ENCODE data around the gene GLT1D1. TPM values are rescaled to one million over a fixed set of nuclear protein-coding genes. Genes with fewer than 3 reads are reported as not detected.
A peak's percentile ranks its signal among the peaks of the same experiment; 100 is the strongest.

The GLT1D1 gene
- total and polyA plus RNA-seq, 12 donors: 0.07 to 3.3 (median 0.66) TPM; not detected in 1

DNA sequence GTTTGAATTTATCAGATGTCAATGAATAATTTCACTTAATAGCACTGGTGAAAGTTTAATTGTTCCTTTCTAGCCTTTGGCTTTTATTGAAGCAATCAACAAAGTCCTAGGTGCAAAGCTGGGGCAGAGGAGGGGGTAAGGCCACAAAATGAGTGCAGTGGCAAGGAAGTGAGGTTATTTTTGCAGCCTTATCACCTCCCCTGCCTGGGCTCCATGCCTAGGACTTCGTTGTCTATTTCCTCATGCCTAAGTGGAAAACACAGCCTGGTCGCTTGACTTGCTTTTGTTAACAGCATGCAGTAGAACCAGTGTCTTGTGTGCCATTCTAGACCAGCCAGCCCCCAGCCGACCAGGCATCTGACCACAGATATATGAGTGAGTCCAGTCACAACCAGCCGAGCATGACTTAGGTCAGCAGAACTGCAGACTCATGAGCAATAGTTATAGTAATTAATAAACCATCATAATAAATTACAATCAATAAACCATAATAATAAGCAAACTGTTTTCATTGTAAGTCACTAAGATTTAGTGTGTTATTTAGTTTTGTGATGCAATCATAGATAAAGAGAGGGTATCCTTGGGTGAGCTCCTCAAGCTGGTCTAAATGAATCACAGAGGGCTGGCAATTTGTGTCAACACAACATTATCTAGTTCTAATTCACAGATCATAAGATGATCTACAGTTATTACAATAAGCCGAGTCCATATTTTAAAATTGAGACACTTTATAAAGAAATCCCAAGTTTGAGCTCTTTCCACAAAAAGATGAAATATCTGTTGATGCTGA, 156.8 kb downstream of the GLT1D1 start:
- H3K27ac ChIP-seq: no peak overlapping the region
- H3K9me3 ChIP-seq: peaks cover 0 to 8% (median 0%) of the 10 kb centered on the region in 11 donors
- H3K27me3 ChIP-seq: peaks cover 0 to 8% (median 0%) of the 10 kb centered on the region in 7 donors
- WGBS, 2 donors: 39 to 50% methylated on average over 5 of the region's 5 CpGs
- intact Hi-C loops (cut with DNase I): no loop called here
- H3K36me3 ChIP-seq: no peaks in the 10 kb centered on the region
- no peak overlapping the region for H3K4me3 ChIP-seq
- ATAC-seq: peak in 1 of 8 donors; percentile 72
- TF ChIP-seq, protein P1, sequence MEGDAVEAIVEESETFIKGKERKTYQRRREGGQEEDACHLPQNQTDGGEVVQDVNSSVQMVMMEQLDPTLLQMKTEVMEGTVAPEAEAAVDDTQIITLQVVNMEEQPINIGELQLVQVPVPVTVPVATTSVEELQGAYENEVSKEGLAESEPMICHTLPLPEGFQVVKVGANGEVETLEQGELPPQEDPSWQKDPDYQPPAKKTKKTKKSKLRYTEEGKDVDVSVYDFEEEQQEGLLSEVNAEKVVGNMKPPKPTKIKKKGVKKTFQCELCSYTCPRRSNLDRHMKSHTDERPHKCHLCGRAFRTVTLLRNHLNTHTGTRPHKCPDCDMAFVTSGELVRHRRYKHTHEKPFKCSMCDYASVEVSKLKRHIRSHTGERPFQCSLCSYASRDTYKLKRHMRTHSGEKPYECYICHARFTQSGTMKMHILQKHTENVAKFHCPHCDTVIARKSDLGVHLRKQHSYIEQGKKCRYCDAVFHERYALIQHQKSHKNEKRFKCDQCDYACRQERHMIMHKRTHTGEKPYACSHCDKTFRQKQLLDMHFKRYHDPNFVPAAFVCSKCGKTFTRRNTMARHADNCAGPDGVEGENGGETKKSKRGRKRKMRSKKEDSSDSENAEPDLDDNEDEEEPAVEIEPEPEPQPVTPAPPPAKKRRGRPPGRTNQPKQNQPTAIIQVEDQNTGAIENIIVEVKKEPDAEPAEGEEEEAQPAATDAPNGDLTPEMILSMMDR (IDR thresholded peaks at IDR 0.05): no peak
- no peak for DNase-seq
- H3K4me1 ChIP-seq: no peaks in the 10 kb centered on the region

DNA sequence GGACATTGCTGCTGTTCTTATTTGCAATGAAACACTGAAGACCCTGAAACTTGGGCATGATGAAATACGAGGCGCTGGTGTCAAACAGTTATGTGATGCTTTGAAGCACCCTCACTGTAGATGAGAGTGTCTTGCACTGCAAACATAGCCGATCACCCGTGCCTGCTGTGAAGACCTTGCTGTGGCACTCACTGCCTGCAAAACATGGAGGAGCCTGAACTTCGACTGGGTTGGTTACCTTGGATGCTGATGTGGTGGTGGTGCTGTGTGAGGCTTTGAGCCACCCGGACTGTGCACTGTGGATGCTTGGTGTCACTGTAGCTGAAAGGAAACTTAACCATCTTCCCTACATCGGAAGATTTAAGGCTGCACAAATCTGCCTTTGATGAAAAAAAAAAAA, 162.9 kb downstream of the GLT1D1 start:
- ATAC-seq: no peak
- DNase-seq: no peak
- Histone ChIP-seq H3K9me3 (peaks cover 0 to 39% (median 6%) of the 10 kb centered on the region in 11 donors), H3K27me3 (peaks cover 0 to 9% (median 0%) of the 10 kb centered on the region in 7 donors), H3K36me3 (no peaks in the 10 kb centered on the region), H3K27ac (no peak overlapping the region), H3K4me1 (no peaks in the 10 kb centered on the region), H3K4me3 (no peak overlapping the region)
- intact Hi-C loops (cut with DNase I): no loop called here
- 53 to 68% methylated on average over 7 of the region's 7 CpGs for WGBS, 2 donors
- TF ChIP-seq, protein P1 (IDR thresholded peaks at IDR 0.05): no peak

DNA sequence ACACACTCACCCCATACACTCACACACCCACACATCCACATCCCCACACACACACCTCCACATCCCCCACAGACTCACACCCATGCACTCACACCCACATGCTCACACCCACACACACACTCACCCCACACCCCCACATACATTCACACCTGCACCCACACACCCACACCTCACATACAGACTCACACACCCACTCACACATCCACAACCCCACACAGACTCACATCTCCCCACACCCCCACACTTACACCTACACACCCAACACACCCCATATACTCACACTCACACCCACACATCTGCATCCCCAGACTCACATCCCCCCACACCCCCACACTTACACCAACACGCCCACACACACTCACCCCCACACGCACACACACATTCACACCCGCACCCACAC, 171.8 kb downstream of the GLT1D1 start:
- no peak overlapping the region for H3K4me3 ChIP-seq
- ATAC-seq (peak in 1 of 8 donors; percentile 41), DNase-seq (no peak)
- intact Hi-C loops (cut with DNase I): no loop called here
- no peaks in the 10 kb centered on the region for H3K4me1 ChIP-seq
- H3K27ac ChIP-seq: no peak overlapping the region
- H3K36me3 ChIP-seq: no peaks in the 10 kb centered on the region
- peaks cover 0 to 11% (median 0%) of the 10 kb centered on the region in 7 donors for H3K27me3 ChIP-seq
- WGBS, 2 donors: 86 to 93% methylated on average over 3 of the region's 3 CpGs
- TF ChIP-seq, protein P1 (IDR thresholded peaks at IDR 0.05): no peak
- peaks cover 0 to 14% (median 3%) of the 10 kb centered on the region in 11 donors for H3K9me3 ChIP-seq

DNA sequence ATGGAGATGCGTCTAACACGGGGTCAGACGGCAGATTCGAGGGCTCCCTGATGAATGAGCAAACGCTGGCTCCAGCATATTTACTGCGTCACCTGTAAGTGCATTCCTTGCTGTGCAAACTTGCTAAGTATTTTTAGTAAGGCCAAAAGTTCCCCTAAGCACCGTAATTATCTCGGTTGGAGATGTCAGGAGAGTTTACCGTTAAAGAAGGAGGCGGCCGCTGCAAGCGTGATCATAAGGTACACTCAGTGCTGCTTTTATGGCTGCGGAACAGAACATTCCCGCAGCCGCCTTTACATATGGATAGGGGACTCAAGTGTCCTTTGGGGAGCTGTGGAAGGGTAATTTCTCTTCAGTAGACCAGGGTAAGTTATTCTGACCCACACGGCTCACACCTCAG, 175.6 kb downstream of the GLT1D1 start:
- no peaks in the 10 kb centered on the region for H3K9me3 ChIP-seq
- no peaks in the 10 kb centered on the region for H3K4me1 ChIP-seq
- ATAC-seq (no peak), DNase-seq (no peak)
- 67 to 69% methylated on average over 16 of the region's 16 CpGs for WGBS, 2 donors
- TF ChIP-seq, protein P1 (IDR thresholded peaks at IDR 0.05): no peak
- H3K36me3 ChIP-seq: no peaks in the 10 kb centered on the region
- H3K27ac ChIP-seq: no peak overlapping the region
- intact Hi-C loops (cut with DNase I): no loop called here
- H3K27me3 ChIP-seq: peaks cover 0 to 18% (median 0%) of the 10 kb centered on the region in 7 donors
- no peak overlapping the region for H3K4me3 ChIP-seq

Other genes with a start within 250 kb of the GLT1D1 start
- 10 to 100 TPM; 14.5 to 23.7 (median 15.5) TPM for gene SLC15A4, start 29.5 kb upstream of the GLT1D1 start, total RNA-seq
- 10 to 100 TPM; 14.3 to 15.6 TPM for gene SLC15A4, start 29.5 kb upstream of the GLT1D1 start, polyA plus RNA-seq

All from heart right ventricle (tissue), 16 donors.